Right renal pelvis (tissue), 4 donors: Measurements from ENCODE around the gene ZBTB20. TPM values are rescaled to one million over a fixed set of nuclear protein-coding genes. Genes with fewer than 3 reads are reported as not detected.

ENCODE experiments used
- DNase-seq, 4 donors: peaks; one replicate each; pipeline ENCODE4 v3.0.0-alpha.2; 2013; ENCODE audit warnings: low read depth in 4 of 4, low spot score in 3 of 4, missing footprints in 1 of 4
- polyA plus RNA-seq, 4 donors: library from polyadenylated mRNA; unstranded; fragments of 120-200 nt; gene quantifications; one replicate each; pipeline ENCODE4 v1.2.1, GENCODE V29; 2013; ENCODE audit not compliant: insufficient read length in 4 of 4

The ZBTB20 gene
- polyA plus RNA-seq, 4 donors: 4.5 to 5.3 (median 4.9) TPM

DNA sequence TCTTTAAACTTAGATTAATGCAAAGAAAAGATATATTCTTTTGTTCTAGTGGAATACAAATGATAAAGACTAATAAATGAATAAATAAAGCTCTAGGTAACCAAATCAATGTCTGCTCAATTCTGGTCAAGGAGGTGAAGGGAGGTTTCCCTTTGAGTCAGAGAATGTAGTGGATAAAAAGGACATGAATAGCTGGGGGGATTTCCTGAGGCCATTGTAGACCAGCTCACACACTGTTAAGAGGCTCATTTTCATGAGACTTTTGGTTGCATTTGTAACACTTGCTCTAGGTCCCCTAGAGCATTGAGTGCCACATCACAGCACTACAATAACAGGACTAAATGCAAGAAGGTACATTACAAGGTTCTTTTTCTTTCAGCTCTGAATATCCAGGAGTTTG is 682.5 kb downstream of the ZBTB20 start:
- no peak for DNase-seq

DNA sequence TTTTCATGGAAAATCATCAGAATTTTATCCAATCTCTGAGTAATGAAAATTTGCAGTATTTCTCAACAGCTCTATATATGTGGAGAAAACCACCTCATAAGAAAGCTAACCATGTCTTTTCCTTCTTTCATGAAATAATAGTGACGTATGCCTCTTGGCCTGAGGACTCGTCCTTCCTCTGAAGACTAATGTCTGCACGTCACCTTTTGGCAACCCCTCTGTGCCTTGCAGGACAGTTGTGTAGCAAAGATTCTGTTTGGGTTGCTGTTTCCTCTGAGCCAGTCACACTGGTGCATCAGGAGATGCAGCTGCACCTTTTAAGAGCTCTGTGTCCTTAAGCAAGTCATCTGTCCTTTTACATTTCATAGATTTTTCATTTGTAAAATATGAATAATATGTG is 684.3 kb downstream of the ZBTB20 start:
- DNase-seq: no peak

DNA sequence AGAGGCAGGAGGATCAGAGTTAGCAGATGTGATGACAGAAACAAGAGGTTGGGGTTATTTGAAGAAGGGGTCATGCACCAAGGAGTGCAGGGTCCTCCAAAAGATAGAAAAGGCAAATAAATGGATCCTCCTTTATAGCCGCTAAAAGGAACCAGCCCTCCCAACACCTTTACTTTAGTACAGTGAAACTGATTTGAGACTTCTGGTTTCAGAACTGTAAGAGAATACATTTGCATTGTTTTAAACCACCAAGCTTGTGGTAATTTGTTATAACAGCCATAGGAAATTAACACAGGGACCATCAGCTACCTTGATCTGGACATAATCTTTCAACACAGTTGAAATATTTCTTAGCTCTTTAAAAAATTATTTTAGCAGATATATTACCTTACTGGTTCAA is 686.6 kb downstream of the ZBTB20 start:
- DNase-seq: no peak

DNA sequence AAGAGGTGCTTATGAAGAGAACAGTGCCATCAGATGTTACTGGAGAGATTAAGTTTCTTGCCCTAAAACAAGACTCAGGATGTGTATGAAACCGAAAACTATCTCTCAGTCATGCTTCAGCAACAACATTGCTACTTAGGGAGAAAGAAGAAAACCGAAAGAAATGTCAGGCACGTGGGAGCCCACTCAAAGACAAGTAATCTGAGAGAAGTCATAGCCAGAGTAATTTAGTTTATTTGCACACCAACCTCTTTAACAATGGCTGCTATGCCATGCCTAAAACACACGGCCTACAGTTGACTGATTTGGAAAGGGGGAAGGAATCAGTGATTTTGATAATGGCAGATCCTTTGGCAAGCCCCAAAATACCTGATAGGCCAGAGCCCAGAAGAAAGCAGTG is 690.3 kb downstream of the ZBTB20 start:
- DNase-seq: no peak

DNA sequence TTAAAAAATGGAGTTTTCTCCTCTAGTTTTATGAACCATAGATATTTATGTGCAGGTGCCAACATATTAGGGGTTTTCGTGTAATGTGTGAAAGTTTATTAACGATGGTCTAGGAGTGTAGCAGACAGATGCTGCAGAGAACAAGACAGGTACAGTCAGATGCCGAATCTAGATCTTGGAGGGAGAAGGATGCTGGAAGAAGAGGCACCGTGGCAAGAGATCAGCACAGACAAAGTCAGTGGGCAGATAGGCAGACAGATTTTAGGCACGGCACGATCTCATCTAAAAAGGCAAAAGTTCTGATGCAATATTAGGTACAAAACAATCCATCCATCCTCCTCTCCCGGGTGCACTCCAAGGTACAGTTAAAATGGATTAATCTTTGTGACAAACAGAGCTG is 691.7 kb downstream of the ZBTB20 start:
- no peak for DNase-seq

DNA sequence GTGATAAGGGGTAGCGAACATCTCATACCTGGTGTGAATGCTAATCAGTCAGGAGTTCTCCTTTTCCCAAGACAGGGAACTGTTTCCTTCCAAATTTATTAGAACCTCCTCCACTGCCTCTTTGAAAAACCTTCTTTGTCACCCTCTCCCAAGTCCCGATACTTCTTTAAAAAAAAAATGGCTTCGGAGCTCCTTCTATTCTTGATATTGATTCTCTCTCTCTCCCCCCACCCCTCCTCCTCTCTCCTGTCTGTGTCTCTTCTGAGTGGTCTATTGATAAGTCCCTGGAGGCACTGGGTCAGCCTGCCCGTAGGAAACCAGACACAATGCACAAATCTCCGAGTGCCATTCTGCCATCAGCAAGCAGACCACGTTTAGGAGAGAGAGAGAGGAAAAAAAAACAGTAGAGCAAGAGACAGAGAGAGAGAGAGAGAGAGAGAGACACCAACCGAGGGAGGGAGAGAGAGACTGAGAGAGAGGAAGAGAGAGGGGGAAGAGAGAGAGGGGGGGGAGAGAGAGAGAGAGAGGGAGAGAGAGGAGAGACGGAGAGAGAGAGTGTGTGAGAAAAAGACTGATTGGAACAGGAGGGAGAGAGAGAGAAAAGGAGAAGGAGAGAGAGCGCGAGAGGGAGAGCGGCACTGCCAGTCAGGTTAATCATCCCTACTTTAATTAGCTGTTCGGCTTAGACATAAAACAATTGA is 692.4 kb downstream of the ZBTB20 start:
- peak in 2 of 4 donors; percentile 26 to 31 for DNase-seq

DNA sequence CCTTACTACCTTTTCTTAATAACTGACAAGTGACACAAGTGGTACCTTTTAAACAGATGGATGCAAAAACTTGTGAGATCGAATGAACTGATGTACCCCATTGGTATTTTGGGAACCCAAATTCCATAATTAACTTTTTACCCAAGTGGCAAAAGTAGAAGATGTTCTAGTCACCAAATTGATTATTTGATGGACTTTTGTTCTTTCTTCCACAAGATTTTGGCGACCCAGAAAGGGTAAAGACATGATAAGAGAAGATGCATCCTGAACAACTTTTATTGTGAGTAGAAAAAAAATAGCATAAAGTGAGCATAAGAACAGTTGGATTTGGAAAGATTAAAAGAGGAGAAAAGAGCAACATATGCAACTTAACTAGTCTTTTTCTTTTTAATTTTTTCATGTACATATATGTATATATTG is 693.7 kb downstream of the ZBTB20 start:
- DNase-seq: no peak

DNA sequence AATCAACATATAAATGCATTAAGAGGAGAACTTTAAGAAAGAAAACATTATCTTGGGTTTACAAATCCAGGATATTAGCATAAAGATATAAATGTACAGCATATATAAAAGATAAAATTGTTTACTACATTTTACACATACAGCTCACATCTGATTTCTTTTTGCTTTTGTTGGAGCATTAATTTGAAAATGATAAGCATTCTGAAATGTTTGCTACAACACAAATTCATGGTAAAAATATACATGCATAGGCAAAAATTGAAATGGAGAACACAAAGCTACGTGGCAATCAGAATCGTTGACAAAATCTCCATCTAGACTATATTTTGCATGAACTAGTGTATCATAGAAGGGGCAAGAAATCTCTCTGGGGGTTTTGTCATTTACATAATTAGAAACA is 694.2 kb downstream of the ZBTB20 start:
- no peak for DNase-seq

DNA sequence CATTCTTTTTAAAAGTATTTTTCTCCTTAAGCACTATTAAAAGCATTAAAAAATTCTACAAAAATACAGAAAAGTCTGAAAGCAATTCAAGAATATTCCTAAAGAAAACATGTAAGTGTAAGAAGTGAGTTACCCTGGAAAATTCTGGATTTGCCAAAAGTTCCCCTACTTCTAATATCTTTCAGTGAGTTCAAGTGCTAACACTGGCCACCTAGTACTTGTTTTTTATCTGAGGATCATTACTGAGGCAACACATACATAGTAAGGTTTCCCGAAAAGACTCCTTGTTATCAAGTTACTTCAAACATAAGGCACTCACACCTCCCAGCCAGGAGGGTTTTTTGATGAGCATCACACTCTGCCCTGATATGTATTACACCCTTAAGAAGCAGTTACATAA is 694.8 kb downstream of the ZBTB20 start:
- DNase-seq: no peak

DNA sequence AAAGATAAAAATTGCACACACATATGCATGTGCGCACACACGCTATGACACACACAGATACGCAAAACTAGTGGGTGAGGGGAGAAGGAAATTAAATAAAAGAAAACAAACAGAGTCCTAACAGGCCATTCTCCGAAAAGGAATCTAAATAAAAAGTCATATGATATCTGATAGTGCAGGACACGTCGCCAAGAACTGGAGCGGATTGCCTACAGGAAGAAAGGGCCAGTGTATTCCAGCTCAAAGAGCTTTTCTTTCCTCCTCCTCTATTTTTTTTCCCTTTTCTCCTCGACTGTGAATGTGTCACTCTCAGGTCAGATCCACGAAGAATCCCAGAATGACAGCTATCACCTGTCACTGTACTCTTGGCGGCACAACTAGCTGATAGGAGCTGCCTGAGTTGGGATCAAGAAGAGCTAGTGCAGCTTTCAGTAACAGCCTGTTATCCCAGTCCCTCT is 695.5 kb downstream of the ZBTB20 start:
- DNase-seq: no peak

DNA sequence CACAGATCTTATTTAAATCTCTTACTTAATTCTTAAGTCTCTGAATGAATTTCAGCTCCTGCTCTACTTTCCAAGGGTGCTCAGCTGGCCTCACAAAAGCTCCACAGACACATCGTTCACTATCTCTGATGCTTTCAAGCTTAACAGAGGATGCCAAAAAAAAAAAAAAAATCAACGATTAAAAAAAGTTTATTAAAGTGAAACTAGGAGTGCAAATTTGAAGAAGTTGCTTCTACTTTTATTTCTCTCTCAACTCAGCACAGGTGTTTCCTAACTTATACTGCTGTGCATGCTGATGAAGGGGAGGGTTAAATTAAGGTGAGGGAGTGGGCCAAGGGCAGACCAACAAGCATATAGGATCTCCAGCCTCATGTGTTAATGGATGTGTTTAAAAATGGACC is 696.0 kb downstream of the ZBTB20 start:
- no peak for DNase-seq

DNA sequence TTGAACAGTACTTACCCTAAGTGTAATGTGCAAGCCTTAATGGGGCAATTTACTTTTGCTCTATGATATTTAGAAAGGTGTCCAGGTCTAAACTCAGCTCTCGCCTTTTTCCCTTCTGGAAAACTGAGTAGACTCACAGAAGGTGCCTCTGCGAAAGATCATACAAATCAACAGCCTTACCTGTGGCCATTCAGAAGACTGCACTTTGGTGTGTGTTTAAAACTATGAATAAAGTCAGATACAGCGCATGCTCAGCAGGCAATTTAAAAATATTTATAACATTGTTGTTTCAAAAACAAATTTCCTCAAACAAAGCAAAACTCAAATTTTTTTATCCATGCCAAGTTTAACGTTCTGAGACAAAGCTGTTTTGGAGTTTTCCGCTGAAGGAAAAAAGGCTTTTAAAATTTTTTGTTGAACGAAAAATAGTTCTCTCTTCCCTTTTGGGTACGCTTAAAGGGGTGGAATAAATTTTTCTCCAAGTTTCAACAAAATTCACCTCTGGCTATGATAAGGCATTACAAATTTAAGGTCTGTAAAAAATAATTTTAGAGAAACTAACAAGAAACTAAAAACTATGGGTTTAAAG is 697.0 kb downstream of the ZBTB20 start:
- no peak for DNase-seq

DNA sequence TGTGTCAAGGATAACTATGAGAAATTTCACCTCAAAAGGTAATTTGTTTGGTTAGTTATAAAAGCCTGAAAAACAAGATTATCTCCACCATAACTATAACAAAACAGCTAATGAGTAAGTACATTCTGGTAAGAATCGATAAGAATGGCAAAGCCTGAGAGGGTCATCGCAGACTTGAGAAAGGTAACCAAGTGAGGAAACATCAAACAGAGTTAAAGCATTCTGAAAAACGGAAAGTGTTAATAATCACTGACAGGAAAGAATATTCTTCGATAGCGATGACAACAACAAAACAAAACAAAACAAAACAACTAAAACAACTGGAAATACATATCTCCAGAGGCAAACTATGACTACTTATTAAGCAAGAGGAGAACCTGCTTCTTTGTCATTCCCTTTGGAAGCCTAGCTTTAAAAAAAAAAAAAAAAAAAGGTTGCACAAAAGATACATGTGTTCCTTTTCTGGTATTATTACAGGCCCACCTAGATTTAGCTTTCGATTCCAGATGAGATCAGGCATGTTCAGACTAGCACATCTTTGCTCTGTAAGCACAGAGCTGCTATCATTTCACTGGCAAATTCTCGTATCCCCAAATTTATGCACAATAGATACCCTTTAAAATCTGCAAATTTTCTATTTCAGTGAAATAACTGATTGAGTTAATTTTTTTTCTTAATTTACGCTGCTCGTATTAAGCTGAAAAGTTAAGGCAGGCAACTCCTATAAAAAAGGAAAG is 697.6 kb downstream of the ZBTB20 start:
- DNase-seq: no peak

DNA sequence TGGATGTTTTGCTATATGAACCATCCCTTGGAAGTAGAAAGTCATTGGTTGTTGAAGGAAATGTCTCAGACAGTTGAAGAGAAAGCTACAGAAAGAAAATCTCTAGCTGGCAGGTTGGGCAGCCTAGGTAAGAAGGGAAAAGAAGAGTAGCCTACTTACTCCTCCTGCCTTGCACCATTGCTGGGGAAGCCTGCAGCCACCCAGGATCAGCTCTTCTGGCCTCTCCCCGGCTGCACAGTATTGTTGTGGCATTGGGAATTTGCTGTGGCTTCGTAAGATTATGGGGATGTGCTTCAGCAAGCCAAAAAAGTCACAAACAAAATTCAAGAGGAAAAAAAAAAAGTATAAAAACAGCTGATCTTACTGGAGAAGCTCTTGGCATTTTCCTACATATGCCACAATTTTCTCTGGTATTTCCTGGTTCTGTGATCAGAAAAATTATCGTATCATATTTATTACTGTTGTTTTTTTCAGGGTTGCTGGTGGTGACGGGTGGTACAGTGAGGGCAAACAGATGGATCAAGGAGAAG is 699.1 kb downstream of the ZBTB20 start:
- no peak for DNase-seq

DNA sequence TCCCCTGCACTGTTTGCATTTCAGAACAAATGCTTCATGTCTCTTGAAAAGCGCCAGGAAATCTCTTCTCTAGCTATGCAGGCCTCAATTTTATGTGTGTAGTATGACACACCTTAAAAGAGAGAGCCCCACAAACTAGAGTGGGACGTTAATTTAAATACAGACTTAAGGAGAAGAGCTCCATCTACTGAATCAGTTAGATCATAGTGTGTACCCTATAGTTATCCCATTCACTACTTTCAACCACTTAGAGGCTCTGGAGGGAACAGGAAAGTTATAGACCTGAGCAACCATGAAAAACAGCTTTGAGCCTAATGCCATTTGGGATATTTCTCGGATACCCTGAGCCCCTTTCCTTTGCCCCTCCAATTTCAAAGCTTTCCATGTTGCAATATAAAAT is 699.5 kb downstream of the ZBTB20 start:
- DNase-seq: no peak

DNA sequence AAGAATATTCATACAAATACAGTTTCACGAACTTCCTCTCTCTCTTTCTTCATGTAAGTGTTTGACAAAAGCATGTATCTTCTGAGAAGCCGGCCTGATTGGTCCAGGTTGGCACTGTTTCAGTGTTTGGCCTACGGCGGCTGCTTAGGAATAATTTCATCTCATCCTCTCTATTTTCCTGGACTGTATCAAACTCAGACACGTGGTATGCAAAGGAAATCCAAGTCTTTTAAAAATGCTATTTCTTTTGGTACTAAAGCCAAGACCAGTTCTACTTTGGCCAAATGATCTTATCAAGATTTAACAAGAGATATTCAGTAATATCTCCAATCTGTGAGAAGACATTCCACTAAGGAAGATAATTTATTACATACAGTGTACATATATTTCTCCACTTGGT is 700.5 kb downstream of the ZBTB20 start:
- no peak for DNase-seq

DNA sequence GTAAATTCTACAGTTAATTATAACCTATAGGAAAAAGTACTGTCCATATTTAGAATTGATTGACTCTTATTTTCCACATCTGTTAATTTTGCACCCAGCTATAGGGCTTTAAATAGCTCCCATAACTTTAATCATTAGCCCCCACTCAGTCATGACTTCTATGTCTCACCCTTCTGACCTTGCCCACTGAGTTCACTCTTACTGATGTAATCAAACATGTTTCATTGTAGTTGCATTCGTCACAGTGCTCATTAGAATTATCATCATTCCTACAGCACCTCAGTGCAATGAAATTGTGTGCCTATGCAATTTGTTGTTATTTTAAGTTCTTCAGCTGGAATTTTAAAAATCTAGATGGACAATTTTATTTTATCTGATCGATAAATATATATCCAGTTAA is 701.9 kb downstream of the ZBTB20 start:
- no peak for DNase-seq

DNA sequence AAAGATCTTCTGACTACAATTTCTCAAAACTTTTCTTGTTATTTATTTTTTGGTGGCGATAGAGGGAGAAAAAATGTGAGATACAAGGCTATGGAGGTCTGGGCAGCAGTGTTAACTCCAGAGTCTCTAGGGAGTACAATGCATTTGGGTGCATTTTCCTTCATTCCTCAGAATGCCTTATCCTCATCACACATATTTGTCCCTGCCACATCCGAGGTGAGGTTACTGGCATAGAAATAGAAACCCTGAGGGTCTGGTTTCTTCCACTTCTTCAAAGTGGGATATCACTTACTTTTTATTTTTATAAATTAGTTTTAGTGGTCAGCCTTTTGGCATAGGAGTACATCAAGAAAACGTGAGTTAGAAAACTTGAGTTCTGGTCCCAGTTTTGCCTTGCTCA is 702.9 kb downstream of the ZBTB20 start:
- no peak for DNase-seq

DNA sequence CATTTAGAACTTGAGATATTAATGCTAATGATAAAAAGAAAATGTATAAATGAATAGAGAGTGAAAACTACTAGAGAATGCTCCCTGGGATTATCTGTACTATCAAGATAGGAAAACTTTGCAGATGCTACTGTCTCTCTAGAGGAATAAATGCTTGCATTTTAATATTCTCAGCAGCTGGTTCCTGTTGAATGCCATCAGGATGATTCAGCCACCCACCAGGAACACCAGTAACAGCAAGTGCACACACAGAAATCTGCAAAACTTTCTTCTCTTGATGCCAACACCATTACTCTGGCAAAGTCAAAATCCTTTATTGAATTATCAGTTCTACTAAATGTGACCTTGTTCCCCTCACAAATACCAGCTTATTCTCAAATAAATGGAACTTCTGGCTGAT is 704.8 kb downstream of the ZBTB20 start:
- no peak for DNase-seq

DNA sequence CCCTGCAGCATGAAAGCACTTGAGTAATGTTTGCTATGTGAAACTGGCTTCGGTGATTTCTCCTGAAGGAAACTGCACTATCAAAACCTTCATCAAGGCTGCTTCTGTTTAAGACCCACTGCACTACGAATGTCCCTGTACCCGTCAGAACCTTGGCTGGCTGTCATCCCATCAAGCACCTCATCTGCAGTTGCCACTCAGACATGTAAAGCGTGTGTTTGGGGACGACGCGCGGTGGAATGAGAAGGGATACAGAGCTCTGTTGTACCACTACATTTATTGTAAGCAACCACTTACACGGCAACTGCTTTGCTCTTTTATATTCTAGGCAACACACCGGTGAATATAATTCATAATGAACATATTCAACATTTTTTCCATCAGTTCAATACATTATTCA is 705.7 kb downstream of the ZBTB20 start:
- DNase-seq: no peak

DNA sequence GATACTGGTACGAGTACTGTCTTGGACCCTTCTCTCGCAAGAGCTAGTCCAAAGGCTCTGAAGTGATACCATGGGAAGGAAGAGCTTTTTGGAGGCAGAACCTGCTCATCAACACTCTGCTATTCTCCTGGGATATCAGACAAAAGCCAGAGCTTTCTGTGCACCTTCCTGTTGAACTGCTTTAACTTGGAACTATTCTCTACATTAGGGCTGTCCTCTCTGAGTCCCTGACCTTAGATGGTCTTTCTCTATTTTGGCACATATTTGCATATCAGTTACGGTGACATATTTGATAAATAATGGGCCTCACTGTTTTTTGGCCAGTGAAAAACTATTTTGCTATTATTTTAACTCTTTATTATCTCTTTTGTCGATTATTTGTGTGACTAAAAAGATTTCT is 706.4 kb downstream of the ZBTB20 start:
- no peak for DNase-seq

DNA sequence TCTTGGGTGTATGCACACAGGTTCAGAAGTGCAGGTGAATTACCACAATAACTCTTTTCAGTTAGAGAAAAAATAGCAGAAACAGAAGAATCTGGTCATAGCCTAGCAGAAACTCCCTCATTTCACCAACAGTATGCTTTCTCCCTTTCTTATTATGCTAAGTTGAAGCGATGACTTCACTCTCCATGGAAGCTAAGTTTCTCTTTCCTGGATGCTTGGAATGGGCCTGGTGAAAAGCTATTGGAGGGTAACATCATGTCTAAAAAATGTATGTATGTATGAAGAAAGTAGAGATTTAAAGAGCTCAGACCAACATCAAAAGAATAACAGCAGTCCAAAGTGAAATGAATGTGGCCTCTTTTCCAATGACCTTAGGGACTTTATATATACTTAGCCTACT is 707.8 kb downstream of the ZBTB20 start:
- DNase-seq: no peak
